ENCODE data around the gene DOK5.

DNA sequence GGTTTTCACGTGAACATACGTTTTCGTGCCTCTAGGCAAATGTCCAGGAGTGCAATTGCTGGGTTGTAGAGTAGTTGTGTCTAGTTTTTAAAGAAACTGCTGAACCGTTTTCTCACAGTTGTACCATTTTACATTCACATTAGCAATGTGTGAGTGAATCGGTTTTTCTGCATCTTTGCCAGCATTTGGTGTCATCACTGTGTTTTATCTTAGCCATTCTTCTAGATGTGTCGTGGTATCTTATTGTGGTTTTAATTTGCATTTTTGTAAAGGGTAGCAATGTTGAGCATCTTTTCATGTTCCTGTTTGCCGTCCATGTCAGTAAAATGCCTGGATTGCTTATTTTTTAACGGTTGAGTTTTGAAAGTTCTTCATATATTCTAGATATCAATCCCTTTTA lies 10.2 kb downstream of the DOK5 start:
- TF ChIP-seq, protein P1, sequence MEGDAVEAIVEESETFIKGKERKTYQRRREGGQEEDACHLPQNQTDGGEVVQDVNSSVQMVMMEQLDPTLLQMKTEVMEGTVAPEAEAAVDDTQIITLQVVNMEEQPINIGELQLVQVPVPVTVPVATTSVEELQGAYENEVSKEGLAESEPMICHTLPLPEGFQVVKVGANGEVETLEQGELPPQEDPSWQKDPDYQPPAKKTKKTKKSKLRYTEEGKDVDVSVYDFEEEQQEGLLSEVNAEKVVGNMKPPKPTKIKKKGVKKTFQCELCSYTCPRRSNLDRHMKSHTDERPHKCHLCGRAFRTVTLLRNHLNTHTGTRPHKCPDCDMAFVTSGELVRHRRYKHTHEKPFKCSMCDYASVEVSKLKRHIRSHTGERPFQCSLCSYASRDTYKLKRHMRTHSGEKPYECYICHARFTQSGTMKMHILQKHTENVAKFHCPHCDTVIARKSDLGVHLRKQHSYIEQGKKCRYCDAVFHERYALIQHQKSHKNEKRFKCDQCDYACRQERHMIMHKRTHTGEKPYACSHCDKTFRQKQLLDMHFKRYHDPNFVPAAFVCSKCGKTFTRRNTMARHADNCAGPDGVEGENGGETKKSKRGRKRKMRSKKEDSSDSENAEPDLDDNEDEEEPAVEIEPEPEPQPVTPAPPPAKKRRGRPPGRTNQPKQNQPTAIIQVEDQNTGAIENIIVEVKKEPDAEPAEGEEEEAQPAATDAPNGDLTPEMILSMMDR (conservative IDR thresholded peaks at IDR 0.05; ENCODE audit: low read depth, low read length) = no peak
- TF ChIP-seq EZH2 (IDR thresholded peaks at IDR 0.05; ENCODE audit: borderline replicate concordance, low read depth, low read length, poor library complexity, severe bottlenecking) = no peak

All from A673 (cell line).